RWPE1 (cell line): ENCODE results near the gene MRPL4.
A peak's percentile ranks its signal among the peaks of the same experiment; 100 is the strongest.

Experiments
- CTCF ChIA-PET: fragments of 350-600 bp; sonication (Branson Sonifier 250); formaldehyde crosslinking; extraction: SDS; loops from one replicate; lab custom pipeline; 2021; lab: Yijun Ruan, JAX
- POLR2A ChIA-PET: fragments of 400-600 bp; formaldehyde crosslinking; extraction: SDS; loops from one replicate; lab custom pipeline; 2020; ENCODE audit warnings: antibody characterized with exemption; ENCODE audit not compliant: low non-redundant PET; lab: Yijun Ruan, JAX
- DNase-seq: peaks from one replicate; pipeline ENCODE4 v3.0.0; 2012; ENCODE audit warnings: low spot score
- H3K27ac ChIP-seq: fragments of 450-650 bp; 2 replicates; pipeline ENCODE4 v1.5.1; 2017
- TF ChIP-seq, protein P1 (sequence below): fragments of 450-650 bp; conservative IDR thresholded peaks from 2 replicates; pipeline ENCODE4 v1.5.1; 2017; ENCODE audit warnings: low read depth, mild to moderate bottlenecking

The MRPL4 gene

DNA sequence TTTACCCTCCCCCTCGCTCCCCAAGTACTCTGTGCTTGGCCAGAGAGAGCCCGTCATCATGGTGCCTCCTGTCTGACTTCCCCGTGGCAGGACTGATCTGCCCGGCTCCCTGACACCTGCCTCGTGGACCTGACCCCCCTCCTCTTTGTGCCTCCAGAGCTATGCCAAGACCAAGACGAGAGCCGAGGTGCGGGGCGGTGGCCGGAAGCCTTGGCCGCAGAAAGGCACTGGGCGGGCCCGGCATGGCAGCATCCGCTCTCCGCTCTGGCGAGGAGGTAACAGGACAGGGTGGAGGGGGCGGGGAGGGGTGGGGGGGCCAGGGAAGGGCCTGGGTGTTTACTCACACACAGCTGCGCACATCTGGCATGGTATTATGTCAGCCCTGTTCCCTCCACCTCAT lies 4.5 kb downstream of the MRPL4 start:
- H3K27ac ChIP-seq = peak overlapping the region; percentile 23
- ChIA-PET CTCF (interaction anchor here (5.0 kb wide), 1 partner anchor 132 kb away, joined by 36 read pairs; no protein-coding TSS in a partner anchor), POLR2A (no interaction called here)
- no peak for DNase-seq
- TF ChIP-seq, protein P1, sequence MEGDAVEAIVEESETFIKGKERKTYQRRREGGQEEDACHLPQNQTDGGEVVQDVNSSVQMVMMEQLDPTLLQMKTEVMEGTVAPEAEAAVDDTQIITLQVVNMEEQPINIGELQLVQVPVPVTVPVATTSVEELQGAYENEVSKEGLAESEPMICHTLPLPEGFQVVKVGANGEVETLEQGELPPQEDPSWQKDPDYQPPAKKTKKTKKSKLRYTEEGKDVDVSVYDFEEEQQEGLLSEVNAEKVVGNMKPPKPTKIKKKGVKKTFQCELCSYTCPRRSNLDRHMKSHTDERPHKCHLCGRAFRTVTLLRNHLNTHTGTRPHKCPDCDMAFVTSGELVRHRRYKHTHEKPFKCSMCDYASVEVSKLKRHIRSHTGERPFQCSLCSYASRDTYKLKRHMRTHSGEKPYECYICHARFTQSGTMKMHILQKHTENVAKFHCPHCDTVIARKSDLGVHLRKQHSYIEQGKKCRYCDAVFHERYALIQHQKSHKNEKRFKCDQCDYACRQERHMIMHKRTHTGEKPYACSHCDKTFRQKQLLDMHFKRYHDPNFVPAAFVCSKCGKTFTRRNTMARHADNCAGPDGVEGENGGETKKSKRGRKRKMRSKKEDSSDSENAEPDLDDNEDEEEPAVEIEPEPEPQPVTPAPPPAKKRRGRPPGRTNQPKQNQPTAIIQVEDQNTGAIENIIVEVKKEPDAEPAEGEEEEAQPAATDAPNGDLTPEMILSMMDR = no peak

DNA sequence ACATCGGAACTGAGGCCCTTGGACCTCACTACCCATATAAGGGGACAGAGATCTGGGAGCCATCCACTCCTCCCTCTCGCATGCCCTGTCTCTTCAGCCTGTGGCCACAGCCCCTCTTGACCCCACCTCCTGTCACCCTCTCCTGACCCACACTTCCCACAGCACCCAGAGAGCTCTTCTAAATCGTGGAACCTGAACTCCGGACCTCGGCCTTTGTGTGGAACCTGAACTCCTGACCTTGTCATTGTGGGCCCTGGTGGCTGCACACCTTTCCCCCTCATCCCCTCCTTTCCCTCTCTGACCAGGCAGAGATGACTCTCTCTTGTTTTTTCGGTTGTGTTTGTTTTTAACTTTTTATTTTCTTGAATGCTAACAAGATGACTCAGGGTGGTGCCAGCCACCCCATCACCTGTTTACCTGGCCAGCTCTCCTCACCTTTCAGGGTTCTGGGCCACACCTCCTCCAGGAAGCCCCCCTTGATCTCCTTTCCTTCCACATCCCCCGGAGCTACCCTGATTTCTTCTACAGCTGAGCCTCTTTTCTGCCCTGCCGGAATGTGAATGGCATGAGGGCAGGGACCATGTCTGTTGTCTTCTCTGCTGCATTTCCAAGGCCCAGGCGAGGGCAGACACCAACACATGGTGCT lies 5.1 kb downstream of the MRPL4 start:
- no peak for DNase-seq
- TF ChIP-seq, protein P1 = no peak
- peak overlapping the region; percentile 23 for H3K27ac ChIP-seq
- ChIA-PET POLR2A (interaction anchor here (0.6 kb wide), 1 partner anchor 43 kb away, joined by 5 read pairs; no protein-coding TSS in a partner anchor), CTCF (interaction anchor here (5.0 kb wide), 1 partner anchor 132 kb away, joined by 36 read pairs; no protein-coding TSS in a partner anchor)

DNA sequence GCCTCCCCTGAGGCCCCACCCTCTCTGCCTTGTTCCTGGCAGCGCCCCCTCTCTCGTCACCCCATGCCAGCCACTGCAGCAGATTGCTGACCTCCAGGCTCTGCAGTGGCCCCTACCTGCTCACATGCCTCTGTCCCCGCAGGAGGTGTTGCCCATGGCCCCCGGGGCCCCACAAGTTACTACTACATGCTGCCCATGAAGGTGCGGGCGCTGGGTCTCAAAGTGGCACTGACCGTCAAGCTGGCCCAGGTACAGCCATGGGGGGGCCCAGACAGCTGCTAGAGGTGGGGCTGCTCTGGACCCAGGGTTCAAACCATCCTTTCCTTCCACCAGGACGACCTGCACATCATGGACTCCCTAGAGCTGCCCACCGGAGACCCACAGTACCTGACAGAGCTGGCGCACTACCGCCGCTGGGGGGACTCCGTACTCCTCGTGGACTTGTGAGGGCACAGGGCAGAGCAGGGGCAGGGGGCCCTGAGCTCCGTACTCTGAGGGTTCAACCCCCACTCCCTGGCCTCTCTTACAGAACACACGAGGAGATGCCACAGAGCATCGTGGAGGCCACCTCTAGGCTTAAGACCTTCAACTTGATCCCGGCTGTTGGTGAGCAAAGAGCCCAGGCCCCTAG lies 6.2 kb downstream of the MRPL4 start:
- CTCF ChIA-PET = interaction anchor here (0.6 to 5.0 kb wide), 25 partner anchors 8 to 327 kb away, joined by 3 to 36 read pairs (median 4); partner anchors contain the start of genes FDX2, ICAM1, ICAM4 and ICAM5
- no peak for DNase-seq
- TF ChIP-seq, protein P1 = no peak
- peak overlapping the region; percentile 23; the same call in 1 of the 2 replicates for H3K27ac ChIP-seq
- POLR2A ChIA-PET = interaction anchor here (0.6 kb wide), 1 partner anchor 142 kb away, joined by 3 read pairs; no protein-coding TSS in a partner anchor

DNA sequence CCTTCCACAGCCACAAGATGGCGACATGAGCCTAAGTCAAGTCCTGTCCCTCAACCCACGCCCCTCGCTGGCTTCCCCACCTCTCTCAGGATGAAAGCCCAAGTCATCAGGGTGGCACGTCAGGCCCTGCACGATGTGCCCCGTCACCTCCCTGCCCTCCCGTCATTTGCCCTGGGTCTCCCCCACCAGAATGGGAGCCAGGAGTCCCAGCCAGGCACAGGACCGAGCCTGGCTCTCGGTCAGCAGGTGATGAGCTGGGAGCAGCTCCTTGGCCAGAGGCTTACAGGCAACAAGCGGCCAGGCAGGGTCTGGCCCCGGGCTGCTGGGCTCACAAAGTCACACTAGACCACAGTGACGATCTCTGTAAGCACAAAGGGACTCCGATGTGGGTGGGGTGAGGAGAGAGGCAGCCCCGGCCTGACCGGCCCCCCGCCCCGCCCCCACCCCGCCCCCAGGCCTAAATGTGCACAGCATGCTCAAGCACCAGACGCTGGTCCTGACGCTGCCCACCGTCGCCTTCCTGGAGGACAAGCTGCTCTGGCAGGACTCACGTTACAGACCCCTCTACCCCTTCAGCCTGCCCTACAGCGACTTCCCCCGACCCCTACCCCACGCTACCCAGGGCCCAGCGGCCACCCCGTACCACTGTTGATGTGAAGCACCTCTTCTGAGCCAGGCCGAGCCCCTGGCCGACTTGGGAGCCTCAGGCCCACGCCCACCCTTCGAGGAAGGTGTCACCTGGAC lies 7.3 kb downstream of the MRPL4 start:
- POLR2A ChIA-PET = interaction anchor here (0.6 kb wide), 2 partner anchors 135 to 141 kb away, joined by 3 to 8 read pairs; no protein-coding TSS in a partner anchor
- TF ChIP-seq, protein P1 = peak; percentile 79
- H3K27ac ChIP-seq = peak overlapping the region; percentile 44
- CTCF ChIA-PET = interaction anchor here (0.5 to 5.0 kb wide), 32 partner anchors 9 to 907 kb away, joined by 3 to 36 read pairs (median 4); partner anchors contain the start of genes FDX2, ICAM1, ICAM4 and ICAM5
- DNase-seq = peak; percentile 66

DNA sequence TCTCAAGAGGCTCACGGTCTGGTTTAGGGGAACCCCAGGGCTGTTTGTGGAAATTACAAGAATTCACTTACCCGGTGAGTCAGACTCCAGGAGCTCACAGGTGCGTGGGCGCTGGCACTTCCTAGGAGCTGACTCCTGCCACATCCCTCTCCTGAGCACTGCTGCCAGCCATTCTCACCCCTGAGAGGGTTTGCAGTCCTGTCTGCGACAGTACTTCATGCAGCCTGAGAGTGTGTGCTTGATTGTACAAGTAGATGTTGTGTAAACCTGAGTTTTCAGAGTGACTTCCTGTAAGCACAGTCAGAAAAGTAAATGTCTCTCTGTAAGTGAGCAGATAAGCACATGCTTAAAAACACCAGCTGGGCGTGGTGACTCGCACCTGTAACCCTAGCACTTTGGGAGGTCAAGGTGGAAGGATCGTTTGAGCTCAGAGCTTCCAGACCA lies 8.1 kb downstream of the MRPL4 start:
- TF ChIP-seq, protein P1 = no peak

More for the DNA sequence above, 8.1 kb downstream of the MRPL4 start:
- peak; percentile 76 for DNase-seq
- ChIA-PET CTCF (interaction anchor here (0.6 to 5.0 kb wide), 4 partner anchors 11 to 131 kb away, joined by 3 to 36 read pairs (median 29); partner anchors contain the start of gene ICAM1), POLR2A (interaction anchor here (0.5 to 0.7 kb wide), 2 partner anchors 73 to 120 kb away, joined by 3 to 10 read pairs; partner anchors contain the start of gene TYK2)
- peak overlapping the region; percentile 44 for H3K27ac ChIP-seq
